GM13977 (cell line): ENCODE results near the gene ISYNA1.

ENCODE experiments used
- DNase-seq: peaks from one replicate; pipeline ENCODE4 v3.0.0; 2012; ENCODE audit warnings: low spot score
- in situ Hi-C: fragments of 300-500 bp; cut with MboI; formaldehyde crosslinking; loops from one replicate; pipeline ENCODE4 v1.12.0; 2022; ENCODE audit warnings: low sequenced_read_pairs, low pct_unique_long_range_greater_than_20kb, mixed read lengths, inconsistent platforms; ENCODE audit not compliant: unreplicated experiment
- TF ChIP-seq, protein P1 (sequence below): IDR thresholded peaks from 2 replicates; pipeline ENCODE4 v1.5.1; 2012; ENCODE audit warnings: mild to moderate bottlenecking, control low read depth; ENCODE audit not compliant: insufficient read depth; ENCODE audit errors: extremely low read depth, missing control alignments

ISYNA1 gene

DNA sequence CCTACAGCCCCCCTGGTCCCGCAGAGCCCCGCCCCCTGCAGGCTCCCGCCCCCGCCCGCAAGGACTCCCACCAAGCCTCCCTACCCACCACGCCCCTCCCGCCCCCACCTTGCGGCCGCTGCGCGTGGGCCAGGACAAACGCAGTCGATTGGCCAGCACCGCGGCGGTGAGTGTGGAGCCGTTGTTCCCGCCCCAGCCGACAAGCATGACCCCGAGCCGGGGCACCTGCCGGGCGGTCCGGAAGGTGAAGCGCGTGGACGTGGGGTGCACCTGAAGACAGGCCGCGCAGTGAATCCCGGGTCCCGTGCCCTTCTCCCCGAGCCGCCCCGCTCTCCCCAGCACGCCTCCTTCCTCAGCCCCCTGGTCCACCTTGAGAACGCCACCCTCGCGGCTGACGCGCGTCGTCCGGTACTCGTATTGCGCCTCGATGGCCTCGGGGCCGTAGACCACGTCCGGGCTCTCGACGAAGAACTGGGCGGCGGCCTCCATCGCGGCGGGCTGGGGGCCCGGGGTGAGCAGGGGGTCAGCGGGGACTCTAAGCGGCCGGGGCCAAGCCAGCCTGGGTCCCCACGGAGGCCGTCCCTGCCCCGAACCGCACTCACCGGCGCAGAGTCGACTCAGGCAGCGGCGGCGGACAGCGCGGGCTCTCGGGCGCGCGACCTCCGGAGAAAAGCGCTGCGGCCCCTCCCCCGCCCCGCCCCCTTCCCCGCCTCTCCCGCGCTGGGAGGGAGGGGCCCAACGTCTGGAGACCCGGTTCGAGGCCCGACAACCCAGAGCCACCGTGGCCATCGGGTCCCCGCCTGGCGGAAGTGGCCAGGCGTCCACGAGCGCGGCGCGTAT, at the start of gene ISYNA1:
Gene ISYNA1, minus strand, starts transcription at position 643 of the 840 bp plus-strand sequence. Its CDS starts 154 bp downstream, at position 489.
- DNase-seq: peak; percentile 83
- TF ChIP-seq, protein P1, sequence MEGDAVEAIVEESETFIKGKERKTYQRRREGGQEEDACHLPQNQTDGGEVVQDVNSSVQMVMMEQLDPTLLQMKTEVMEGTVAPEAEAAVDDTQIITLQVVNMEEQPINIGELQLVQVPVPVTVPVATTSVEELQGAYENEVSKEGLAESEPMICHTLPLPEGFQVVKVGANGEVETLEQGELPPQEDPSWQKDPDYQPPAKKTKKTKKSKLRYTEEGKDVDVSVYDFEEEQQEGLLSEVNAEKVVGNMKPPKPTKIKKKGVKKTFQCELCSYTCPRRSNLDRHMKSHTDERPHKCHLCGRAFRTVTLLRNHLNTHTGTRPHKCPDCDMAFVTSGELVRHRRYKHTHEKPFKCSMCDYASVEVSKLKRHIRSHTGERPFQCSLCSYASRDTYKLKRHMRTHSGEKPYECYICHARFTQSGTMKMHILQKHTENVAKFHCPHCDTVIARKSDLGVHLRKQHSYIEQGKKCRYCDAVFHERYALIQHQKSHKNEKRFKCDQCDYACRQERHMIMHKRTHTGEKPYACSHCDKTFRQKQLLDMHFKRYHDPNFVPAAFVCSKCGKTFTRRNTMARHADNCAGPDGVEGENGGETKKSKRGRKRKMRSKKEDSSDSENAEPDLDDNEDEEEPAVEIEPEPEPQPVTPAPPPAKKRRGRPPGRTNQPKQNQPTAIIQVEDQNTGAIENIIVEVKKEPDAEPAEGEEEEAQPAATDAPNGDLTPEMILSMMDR: no peak
- in situ Hi-C loops: no loop called here

DNA sequence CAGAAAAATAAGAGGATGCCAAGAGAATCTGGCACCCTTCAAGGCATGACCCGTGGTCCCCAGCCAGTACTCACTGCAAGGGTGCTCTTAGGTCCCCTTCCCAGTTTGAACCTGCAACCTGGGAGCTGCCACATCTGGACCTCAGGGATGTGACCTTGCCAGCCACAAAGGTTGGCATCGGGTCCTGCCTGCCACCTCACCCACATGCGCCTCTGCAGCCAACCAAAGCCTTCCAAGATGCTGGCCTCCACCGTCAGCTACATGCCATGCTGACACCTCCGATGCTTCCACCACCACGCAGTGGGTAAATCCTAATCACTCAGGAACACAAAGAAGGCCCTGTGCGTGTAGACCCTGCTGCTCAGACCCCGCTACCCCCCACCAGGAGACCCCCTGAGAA, 48.8 kb upstream of the ISYNA1 start:
- no peak for DNase-seq
- in situ Hi-C loops: no loop called here
- TF ChIP-seq, protein P1: no peak

DNA sequence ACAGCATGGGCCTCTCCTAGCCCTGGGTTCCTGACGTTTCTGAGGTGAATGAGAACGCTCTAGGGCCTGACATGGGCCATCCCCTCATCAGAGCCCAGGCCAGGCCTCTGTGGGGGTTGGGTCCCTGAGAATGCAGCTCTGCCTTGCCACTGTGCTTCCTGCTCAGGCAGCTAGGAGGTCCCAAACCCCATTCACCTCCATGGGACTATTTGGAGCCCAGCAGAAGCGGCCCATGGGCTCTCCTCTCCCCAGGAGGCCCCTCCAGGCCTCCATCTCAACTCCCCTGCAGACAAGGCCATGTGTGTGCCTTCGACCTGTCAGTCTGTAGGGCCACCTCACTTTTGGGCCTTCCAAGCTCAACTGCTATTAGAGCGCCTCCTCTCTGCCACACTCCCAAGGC, 47.1 kb upstream of the ISYNA1 start:
- in situ Hi-C loops: no loop called here
- TF ChIP-seq, protein P1: no peak

DNA sequence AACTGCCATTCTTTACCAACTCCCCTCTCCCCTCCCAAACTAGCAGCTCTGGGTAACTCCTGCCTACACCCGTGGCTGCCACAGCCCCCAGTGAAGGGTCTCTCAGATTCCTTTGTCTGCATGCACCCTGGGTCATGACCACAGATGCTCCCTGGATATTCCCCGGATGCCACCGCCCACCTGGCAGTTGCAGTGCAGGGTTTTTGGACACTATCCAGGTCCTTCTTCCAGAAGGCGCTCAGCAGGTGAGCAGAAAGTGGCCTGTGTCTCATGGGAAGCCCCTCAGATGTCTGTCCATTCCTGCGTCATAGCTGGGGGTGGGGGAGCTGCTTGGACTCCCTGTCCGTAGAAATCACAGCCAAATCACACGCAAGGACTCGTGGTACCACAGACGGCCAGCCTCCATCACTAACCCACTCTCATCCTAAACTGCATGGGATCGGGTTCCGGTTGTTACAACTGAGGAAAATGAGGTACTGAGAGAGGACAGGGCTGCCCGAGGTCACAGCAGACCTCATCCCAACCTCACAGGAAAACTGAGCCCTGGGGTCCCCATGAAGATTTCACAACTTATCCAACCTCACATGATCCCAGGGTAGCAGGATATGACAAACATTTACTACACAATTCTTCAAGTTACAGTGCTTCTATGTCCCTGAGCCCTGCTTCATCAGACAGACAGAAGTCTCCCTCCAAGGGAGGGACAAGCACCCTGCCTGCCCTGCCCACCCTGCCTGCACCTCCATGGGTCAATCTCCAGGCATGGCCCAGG, 45.4 kb upstream of the ISYNA1 start:
- no peak for DNase-seq
- in situ Hi-C loops: no loop called here
- TF ChIP-seq, protein P1: no peak

More for the DNA sequence above, 47.1 kb upstream of the ISYNA1 start:
- no peak for DNase-seq

DNA sequence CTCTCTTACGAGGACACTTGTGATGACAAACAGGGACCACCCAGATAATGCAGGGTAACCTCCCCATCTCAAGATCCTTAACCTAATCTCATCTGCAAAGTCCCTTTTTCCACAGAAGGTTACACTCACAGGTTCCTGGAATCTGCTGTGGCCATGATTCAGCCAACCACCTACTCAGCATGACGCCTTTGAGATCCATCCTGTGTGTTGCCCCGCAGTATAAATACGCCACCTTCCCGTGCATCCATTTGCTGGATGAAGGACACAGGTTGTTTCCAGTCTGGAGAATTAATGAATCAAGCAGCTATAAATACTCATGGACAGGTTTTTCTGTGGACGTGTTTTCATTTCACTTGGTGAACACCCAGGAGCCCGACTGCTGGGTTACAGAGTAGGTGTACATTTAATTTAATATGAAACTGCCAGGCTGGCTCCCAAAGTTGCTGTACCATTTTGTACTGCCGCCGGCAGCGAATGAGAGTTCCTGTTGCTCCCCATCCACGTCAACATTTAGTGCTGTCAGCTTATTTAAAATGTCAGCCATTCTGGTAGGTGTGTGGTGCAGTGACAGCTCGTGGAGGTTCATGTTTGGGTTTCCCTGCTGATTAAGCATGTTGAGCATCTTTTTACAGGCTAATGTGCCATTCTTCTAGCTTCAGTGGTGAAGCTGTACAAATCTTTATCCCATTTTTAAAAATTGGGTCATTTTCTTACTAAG, 43.7 kb upstream of the ISYNA1 start:
- in situ Hi-C loops: no loop called here
- TF ChIP-seq, protein P1: no peak
- DNase-seq: no peak

DNA sequence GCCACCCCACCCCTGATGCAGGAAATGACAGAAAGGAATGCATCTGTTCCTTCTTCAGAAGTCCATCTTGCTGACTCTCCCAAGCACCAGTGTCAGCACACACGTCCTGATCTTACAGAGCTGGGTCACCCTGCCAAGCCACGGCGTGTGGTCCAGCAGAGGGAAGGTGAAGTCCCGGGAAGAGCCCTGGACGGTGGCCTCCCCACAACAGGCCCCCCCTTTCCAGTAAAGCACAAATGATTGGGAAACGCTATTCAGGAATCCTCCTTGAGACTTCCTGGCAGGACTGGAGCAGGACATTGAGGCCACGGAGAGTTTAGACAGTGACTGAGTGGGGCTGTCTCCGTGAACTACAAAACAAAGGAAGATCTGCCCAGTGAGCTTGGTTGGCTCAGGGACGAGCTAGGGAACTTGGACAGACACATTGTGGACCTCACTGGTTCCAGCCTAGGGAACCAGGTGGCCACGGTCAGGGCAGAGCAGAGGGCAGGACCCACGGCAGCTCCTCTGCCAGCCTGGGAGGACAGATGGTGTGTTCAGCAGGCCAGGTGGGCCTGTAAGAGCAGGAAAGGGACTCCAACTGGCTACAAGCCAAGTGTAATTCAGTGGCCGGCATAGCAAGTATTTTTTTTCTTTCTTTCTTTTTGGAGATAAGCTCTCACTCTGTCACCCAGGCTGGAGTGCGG, 42.2 kb upstream of the ISYNA1 start:
- no peak for DNase-seq
- in situ Hi-C loops: no loop called here
- TF ChIP-seq, protein P1: no peak
